HG02623 (cell line): ENCODE results near the gene PNMA1.
A peak's percentile ranks its signal among the peaks of the same experiment; 100 is the strongest.

Source experiments
- ATAC-seq: cut with Tn5 transposase; IDR thresholded peaks from one replicate; pipeline ENCODE4 v1.9.1; 2021; ENCODE audit warnings: moderate library complexity; ENCODE audit not compliant: unreplicated experiment

PNMA1 gene

DNA sequence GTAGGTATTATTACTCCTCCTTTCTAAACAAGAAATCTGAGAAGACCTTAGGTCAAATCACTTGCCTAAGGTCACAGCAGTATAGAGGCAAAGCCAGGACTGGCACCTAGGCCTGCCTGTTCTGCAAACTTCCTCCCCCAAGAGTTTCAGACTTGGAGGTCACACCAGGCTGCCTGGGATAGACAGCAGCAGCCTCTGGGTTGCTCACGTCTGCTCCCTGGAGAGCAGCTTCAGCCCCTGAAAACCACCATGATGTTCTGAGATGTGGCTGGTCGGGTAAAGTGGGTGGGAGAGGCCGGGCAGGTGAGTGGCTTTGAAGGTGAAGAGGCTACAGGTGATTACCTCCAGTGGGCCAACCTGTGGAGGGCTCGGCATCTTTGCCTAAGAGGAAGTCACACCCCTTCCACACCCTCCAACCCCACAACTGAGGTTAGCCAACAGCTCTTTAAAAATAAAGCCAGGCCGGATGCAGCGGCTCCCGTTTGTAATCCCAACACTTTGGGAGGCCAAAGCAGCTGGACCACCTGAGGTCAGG, 37.0 kb upstream of the PNMA1 start:
- no peak for ATAC-seq

DNA sequence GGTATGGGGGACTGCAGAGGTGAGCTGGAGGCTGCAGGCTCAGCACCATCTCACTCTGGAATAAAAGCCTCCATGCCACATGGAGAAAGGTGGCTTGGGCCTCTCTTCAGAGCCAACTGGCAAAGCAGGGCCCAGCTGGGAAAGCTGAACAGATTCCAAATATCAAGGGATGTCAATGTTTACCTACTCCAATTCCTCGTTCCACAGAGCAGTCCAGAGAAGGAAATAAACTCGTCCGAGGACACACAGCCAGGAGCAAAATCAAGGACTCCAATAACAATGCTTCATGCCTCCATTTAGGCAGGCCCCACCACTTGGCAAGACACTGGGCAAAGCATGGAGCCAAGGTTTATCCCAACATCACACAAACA, 36.3 kb upstream of the PNMA1 start:
- no peak for ATAC-seq

DNA sequence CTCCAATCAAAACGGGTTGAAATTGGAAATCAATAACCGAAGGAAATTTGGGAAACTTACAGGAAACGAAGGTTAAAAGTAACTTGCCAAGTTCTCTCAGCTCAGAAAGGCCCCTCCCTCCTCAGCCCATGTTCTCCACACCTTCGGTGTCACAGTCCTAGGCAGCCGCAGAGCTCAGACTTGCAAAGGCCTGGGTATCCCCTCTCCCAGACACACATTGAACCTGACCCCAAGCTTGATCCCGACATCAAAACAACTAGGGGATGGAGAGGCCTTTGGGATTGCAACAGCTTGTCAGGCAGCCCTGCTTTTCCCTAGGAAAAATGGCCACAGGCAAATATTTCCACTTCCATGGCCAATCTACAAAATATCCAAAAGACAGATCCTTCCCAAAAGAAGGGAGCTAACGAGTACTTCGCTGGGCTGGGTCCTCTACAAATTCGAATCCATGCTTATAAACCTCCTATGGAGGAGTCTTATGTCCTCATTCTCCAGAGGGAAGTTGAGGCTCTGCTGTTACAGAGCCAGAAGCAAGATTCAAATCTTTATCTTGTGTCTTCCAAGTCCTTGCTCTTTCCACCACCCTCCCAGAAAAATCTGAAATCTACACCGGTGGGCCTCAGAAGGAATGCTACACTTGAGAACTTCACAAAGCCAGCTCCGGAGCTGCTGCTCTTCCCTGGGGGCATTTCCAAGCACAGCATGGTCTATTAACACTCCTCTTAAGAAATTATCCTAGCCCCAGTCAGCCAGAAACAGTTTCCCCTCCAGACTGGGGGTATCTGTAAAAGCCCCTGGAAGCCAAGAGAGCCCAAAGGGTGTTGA, 35.7 kb upstream of the PNMA1 start:
- no peak for ATAC-seq

DNA sequence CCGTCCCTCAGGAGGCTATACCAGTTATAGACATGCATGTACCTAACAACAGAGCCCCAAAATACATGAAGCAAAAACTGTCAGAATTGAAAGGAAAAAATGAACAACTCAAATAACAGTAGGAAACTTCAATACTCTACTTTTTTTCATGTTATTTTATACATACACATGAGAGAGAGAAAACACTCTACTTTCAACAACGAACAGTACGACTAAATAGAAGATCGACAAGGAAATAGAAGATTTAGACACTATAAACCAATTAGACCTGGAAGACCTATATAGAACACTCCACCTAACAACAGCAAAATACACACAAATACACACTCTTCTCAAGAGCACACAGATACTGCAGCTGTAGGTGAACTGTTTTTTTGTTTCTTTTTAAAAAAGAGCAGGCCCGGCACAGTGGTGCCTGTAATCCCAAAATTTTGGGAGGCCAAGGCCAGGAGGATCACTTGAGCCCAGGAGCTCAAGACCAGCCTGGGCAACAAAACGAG, 34.7 kb upstream of the PNMA1 start:
- no peak for ATAC-seq

DNA sequence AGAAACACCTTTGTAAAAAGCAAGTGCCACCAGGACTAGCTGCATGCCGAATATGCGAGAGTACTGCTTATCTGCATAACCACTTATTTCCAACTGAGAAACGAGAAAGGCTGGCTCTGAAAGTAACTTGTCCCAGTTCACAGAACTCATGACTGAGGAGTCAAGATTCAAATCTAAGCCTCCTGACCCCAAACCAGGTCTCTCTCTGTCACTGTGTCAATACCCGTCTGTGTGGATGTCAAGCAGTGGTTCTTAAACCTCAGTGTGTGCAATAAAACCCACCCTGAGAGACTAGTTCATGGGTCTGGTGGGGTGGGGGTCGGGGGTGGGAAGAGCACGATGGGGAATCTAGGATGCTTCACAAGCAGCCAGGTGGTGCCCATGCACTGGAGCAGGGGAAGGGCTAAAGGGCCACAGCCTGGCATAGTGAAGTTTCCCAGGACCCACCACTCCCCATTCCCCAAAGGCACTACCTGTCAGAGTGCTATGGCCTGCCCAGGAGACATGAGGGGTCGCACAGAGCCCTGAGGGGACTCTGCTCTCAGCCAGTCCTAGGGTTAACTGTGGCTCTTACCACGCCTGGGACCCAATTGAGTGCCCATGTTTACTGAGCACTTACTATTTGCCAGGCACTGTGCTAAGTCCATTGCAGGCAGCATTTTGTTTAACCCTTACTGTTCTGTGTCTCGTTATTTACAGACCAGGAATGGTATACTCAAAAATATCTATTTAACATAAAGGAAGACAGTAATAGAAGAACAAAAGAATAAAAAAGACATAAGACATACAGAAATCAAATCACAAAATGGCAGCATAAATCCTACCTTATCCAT, 33.4 kb upstream of the PNMA1 start:
- no peak for ATAC-seq

DNA sequence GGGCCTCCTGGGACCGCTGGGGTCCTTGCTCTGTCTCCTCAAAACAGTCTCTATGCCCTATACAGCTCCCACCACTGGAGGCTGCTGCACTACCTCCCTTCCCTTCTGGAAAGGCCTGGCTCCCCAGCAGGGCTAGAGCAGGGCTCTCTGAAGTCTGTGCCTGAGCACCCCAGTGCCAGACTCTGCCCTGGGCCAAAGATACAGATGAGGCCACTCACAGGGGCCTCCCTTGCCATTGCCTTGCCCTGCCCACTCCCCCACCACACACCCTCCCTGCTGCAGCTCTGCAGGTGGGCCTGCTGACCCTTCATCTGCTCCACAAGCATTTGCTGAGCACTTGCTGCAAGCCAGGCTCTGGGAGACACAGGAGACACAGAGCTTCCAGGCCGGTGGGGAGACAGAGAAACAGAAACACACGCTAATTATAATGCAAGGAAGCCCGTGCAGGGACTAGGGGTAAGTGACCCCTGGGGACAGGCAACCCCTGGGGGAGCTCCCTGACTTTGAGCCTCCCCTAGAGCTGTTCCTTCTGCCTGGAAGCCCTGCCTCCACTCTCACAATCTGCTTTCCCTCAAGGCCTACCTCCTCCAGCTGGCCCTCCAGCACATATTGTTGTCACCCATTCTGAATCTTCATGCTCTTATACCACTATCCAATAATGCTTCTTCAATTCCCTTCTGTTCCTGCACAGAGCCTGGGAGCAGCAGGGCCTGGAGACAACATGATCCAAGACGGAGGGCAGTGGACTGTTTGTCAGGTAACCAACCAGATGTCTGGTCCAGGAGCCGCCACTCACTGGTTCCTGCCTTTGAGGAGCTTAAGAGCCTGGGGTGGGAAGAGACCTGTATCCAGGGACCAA, 32.6 kb upstream of the PNMA1 start:
- ATAC-seq, result no peak

DNA sequence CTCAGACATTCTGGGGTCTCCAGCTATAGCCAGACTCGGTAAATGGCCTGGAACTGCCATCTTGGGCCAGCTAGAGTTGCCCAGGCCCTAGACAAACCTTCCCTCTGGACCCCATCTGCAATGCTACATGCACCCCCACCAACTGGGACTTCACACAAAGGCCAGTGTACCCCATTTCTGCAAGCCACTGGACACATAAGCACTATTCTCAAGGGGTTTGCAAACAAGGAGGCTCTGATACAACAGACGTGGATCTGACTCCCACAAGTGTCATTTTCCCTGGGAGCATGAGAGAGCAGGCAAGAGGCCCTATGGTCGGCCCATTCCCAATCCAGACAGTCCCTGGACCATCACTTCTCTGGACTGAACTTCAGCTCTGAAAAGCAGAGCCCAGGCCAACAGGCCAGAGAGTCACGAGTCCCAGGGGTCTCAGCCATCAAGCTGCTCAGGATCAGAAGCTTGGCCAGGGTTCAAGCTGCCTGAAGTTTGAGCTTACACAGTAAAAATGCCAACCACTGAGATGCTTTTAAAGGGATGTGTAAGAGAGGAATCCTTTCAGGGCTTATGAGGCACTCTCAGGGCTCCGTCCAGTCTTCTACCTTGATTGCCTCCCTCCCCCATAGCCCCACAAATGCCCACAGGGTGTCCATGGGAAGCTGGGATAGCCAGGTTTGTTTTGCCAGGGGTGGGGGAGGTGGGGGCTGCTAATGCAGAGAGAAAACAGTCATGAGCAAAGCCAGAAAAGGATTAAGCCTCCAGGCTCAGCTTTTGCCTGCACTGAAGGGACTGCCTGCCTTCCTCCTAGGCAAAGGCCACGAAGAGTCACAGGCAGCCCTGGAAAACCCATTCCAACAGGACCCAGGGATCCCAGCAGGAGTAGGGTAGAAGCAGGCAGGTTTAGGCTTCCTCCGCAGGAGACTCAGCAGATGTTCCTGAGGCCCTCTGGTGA, 31.7 kb upstream of the PNMA1 start:
- ATAC-seq, result no peak

DNA sequence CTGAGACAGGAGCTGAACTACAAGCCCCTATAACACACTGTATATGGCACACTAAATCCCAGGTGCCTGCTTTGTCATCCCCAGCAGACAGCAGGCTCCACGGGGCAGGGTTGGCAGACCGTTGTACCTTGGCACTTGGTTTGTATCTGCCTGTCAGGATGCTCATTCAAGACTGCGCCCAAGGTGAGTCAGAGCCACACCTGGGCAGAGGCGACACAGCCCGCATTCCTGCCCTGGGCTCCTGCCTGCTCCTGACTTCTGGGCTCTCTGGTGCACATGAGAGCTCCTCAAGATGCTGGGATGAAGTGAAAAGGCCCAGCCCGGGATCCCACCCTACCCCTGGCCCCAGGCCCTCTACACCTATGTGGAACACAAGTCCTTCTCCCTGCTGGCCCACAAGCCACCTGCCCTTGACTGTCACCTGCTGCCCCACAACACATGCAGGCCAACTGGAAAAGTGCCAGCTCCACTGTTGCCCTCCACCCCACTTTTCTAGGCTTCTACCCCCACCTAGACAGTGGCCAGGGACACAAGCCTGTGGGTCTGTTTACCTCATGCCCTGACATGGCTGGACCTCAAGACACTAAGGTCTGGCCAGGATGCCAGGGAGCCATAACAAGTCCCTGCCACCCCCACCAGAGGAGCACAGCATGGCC, 30.8 kb upstream of the PNMA1 start:
- ATAC-seq, result no peak

DNA sequence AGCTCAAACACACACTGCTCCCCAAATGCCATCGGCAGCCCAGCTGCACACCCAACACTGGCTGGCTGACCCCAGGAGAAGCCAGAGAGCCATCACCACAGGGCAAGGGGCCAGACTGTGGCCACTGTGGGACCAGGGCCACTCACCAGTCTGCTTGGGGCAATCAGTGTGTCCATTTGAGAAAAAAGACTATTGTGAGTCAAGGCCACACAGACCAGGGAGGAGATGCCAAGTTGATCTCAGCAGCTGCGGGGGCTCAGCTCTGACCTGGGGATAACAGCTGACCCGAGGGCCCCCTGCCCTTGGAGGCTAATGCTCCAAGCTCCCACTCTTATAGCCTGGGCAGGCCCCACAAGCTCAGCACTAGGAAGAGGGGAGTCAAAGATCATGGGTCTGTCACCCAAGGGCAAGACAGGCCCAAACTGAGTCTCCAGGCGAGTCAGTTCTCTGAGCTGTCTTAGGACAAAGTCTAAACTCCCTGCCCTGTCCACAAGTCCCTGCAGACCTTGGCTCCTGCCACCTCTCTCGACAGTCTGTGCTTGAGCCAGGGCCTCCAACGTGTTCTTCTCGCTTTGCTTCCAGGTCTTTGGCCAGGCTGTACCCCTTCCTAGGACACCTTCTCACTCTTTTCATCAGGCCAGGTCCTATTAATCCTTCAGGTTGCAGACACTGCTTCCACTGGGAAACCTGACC, 30.1 kb upstream of the PNMA1 start:
- no peak for ATAC-seq

DNA sequence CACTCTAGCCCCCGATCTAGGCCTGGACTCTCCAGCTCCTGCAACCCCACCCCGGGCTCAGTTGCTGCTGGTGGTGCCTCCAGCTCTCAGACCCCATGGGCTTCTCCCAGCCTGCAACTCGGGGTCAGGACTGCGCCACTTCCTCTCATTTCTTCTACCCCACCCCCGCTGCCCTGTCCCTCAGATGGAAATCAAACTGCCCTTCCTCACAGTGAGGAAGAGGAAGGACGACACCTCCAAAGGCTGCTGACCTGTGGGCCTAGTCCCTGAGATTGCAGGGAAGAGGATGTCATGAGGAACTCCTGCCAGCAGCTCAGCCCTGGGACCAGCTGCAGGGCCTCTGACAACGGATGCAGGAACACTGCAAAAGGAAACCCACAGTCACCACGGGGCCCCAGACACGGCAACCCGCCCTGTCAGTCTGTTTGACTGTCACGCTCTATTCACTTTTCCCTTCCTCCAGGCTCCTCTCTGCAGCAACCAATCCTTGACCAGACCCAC, 29.3 kb upstream of the PNMA1 start:
- peak; percentile 50 for ATAC-seq

DNA sequence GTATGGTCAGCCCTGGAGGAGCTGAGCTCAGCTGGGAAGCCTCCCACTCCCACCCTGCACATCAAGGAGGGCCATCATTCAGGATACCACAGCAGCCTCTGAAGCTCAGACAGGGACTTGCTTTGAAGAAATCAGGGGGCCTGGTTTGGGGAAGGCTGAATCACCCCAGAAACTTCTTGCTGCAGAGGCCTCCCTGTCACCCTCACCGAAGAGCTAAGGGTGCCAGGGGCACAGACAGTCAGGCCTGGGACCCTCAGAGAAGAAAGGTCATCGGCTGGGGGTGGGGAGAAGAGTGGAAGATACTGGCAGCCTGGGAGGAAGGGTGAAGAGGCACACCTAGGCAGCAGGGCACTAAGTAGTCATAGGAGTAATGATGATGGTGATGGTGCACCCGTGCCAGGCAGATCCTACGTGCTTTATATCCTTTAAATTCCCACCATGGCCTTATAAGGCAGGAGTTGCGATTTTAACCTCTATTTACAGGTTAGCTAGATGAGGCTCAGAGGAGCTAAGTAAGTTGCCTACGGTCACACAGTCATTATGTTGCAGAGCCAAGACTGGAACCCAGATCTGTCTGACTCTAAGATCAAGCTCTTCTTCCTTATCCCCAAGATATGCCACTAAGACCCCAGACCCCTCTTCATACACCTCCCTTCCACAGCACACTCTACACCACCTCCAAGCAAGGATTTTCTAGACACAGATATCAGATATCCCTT, 28.5 kb upstream of the PNMA1 start:
- no peak for ATAC-seq

DNA sequence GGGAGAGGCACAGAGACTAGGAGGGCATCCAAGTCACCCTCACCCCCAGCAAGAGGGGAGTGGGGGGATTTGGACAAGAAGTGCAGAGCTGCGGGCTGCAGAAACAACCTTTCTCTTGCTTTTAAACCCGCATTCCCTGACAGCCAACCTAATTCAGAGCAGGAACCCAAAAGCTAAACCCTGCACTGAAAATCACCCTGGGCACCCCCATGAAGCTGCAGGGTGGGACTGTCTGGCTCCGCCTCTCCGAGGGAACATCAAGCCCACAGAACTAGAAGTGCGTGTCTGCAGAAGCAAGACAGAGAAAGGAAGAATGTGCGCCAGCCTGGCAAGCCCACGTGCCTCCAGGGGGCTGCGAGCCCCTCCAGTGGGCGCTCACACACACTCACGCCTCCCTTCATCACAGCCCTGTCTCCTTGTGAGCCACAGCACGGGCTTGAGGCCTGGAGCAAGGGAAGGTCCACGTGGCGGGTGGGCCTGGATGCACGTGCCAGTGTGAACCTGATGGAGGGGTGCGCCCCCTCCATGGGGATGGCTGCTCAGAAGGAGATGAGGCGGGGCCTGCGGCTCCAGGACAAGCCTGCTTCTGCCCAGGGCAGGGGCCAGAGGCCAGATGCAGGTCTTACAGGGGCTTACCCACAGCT, 27.8 kb upstream of the PNMA1 start:
- no peak for ATAC-seq

DNA sequence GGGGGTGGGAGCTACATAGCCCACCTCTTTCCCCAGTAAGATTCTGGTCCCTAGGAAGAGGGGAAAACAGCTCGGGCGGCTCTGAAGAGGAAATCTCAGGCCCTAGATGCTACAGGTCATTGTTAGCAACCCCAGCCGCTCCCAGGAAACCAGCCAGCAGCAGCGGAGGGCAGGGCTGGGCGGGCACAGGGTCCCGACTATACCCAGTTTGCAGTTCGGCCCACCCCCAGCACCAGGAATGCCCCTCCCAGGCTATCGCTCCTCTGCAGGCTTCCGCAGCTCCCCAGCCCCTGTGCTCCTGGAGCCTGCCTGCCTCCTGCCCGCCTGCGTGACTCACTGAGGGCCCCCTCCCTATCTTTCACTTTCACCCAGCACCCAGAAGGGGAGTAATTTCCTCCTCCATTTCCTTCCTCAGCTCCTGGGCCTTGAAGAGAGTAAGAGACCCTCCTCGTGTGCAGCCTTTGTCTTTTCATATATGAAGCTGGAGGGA, 27.2 kb upstream of the PNMA1 start:
- no peak for ATAC-seq

DNA sequence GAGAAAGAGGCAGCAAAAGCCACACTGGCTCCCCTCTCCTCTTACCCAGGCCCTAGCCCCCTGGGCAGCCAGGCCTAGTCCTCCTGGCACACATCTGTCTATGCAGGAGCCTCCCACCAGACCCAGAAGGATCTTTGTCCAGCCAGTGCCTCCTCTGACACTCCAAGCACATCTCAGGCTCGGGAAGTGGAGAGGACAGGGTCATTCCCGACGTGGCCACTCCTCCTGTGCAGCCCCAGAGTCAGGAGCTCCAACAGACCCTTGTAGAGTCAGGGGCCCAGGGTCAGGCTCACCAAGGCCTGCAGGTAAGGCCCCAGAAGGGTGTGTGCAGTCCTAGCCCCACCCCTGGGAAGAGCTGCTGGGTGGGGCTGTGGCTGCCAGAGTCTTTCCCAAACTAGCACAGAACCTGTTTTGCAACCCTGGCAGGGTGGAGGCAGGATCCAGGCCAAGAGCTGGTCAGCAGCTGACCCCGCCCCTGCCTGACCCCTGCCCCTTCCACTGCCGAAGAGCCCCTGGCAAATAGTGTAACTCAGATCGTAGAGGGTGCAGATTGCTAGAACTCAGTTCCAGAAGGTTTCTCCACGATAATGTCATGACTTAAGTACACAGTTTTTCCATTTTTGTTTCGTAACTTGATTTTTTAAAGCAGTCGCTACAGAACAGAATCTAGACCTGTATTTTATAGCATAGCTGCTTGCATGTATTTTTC, 26.6 kb upstream of the PNMA1 start:
- ATAC-seq, result no peak

DNA sequence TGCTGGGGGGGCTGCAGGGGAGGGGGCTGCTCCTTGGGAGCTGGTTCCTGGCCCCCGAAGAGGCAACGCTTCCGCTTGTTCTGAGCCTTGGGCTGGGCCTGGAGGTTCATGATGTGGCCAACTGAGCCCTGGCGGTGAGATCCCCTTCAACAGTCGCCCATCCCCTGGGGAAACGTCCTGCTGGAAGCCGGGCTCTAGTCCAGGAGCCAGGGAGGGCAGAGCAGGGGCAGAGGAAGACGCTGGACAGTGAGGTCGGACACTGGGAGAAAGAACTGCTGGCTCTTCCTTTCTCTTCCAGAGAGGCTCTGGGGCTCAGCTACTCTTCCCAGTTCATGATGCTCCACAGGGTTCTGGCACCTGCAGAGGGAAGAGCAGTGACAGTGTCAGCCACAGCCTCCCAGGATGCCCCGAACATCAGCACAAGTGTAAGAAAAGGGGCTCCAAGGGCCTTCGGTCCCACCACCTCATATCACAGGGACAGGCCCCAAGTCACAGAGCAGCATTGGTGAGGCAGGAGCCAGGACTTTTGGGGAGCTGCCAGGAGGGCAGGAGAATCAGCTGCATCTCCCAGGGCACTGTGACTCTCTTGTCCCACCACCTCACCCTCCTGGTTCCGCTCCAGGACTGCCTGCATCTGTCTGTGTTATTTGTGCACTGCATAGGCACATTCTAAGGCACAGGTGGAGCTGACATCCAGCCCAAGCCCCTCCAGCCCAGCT, 25.9 kb upstream of the PNMA1 start:
- ATAC-seq, result no peak
